ENCODE measurements around the gene PPP5C.
"Not testable (repeated sequence)": the region's sequence is repeated elsewhere in the genome, so short reads cannot be mapped to it uniquely, and the experiment has no call there.

Gene PPP5C

GRCh38 chr19:46319613-46320012 lies 27.3 kb upstream of the PPP5C start:
- no peaks in the 10 kb centered on the region for H3K4me1 Mint-ChIP-seq
- no peaks in the 10 kb centered on the region for H3K27me3 Mint-ChIP-seq
- DNase-seq, result no peak
- CTCF ChIA-PET, result interaction anchor here (0.6 kb wide), 1 partner anchor 14 kb away, joined by 5 read pairs; no protein-coding TSS in a partner anchor
- no peak overlapping the region for H3K4me3 Mint-ChIP-seq
- H3K36me3 Mint-ChIP-seq, result no peaks in the 10 kb centered on the region
- H3K27ac Mint-ChIP-seq, result no peak overlapping the region
- no peaks in the 10 kb centered on the region for H3K9me3 Mint-ChIP-seq

- CTCF ChIA-PET, result no interaction called here
- H3K4me3 Mint-ChIP-seq, result no peak overlapping the region
- no peaks in the 10 kb centered on the region for H3K36me3 Mint-ChIP-seq
- DNase-seq, result no peak
- H3K27ac Mint-ChIP-seq, result no peak overlapping the region
- no peaks in the 10 kb centered on the region for H3K4me1 Mint-ChIP-seq
- no peaks in the 10 kb centered on the region for H3K27me3 Mint-ChIP-seq
- peaks cover 2% of the 10 kb centered on the region for H3K9me3 Mint-ChIP-seq
Observed at GRCh38 chr19:46320559-46320958, 26.3 kb upstream of the PPP5C start.

GRCh38 chr19:46321653-46322052 lies 25.2 kb upstream of the PPP5C start:
- H3K4me1 Mint-ChIP-seq, result no peaks in the 10 kb centered on the region
- CTCF ChIA-PET, result no interaction called here
- H3K9me3 Mint-ChIP-seq, result peaks cover 12% of the 10 kb centered on the region

GRCh38 chr19:46323227-46323626 lies 23.7 kb upstream of the PPP5C start:
- DNase-seq, CTCF ChIA-PET, H3K36me3 Mint-ChIP-seq, H3K27me3 Mint-ChIP-seq, H3K27ac Mint-ChIP-seq, H3K4me1 Mint-ChIP-seq, H3K4me3 Mint-ChIP-seq: not testable (repeated sequence)
- H3K9me3 Mint-ChIP-seq, result peaks cover 22% of the 10 kb centered on the region

More at GRCh38 chr19:46321653-46322052, 25.2 kb upstream of the PPP5C start:
- no peak overlapping the region for H3K4me3 Mint-ChIP-seq
- H3K36me3 Mint-ChIP-seq, result no peaks in the 10 kb centered on the region
- no peak for DNase-seq
- no peak overlapping the region for H3K27ac Mint-ChIP-seq
- H3K27me3 Mint-ChIP-seq, result no peaks in the 10 kb centered on the region

GRCh38 chr19:46324277-46324676 lies 22.6 kb upstream of the PPP5C start:
- H3K4me1 Mint-ChIP-seq, result no peaks in the 10 kb centered on the region
- peaks cover 3% of the 10 kb centered on the region for H3K36me3 Mint-ChIP-seq
- DNase-seq, result no peak
- CTCF ChIA-PET, result no interaction called here
- H3K27ac Mint-ChIP-seq, result no peak overlapping the region
- peaks cover under 1% of the 10 kb centered on the region for H3K27me3 Mint-ChIP-seq
- H3K9me3 Mint-ChIP-seq, result peaks cover 26% of the 10 kb centered on the region
- no peak overlapping the region for H3K4me3 Mint-ChIP-seq

- CTCF ChIA-PET, result no interaction called here
- Mint-ChIP-seq H3K4me1 (no peaks in the 10 kb centered on the region), H3K27me3 (peaks cover 15% of the 10 kb centered on the region), H3K9me3 (peaks cover 33% of the 10 kb centered on the region), H3K4me3 (no peak overlapping the region), H3K27ac (no peak overlapping the region), H3K36me3 (peaks cover 3% of the 10 kb centered on the region)
- no peak for DNase-seq
Observed at GRCh38 chr19:46326608-46327007, 20.3 kb upstream of the PPP5C start.

GRCh38 chr19:46328079-46328478 lies 18.8 kb upstream of the PPP5C start:
- Mint-ChIP-seq H3K4me3 (no peak overlapping the region), H3K36me3 (peaks cover 3% of the 10 kb centered on the region), H3K27me3 (peaks cover 15% of the 10 kb centered on the region), H3K4me1 (no peaks in the 10 kb centered on the region), H3K27ac (no peak overlapping the region), H3K9me3 (peaks cover 33% of the 10 kb centered on the region)
- no peak for DNase-seq
- CTCF ChIA-PET, result no interaction called here

- Mint-ChIP-seq H3K27me3 (peaks cover 15% of the 10 kb centered on the region), H3K4me1 (no peaks in the 10 kb centered on the region), H3K9me3 (peaks cover 32% of the 10 kb centered on the region), H3K36me3 (peaks cover 3% of the 10 kb centered on the region), H3K4me3 (no peak overlapping the region), H3K27ac (no peak overlapping the region)
- no peak for DNase-seq
- CTCF ChIA-PET, result no interaction called here
Observed at GRCh38 chr19:46330319-46330918, 16.5 kb upstream of the PPP5C start.

GRCh38 chr19:46337487-46337886 lies 9.4 kb upstream of the PPP5C start:
- no peaks in the 10 kb centered on the region for H3K36me3 Mint-ChIP-seq
- H3K9me3 Mint-ChIP-seq, result no peaks in the 10 kb centered on the region
- peaks cover 48% of the 10 kb centered on the region for H3K27me3 Mint-ChIP-seq
- H3K4me1 Mint-ChIP-seq, result no peaks in the 10 kb centered on the region
- H3K4me3 Mint-ChIP-seq, result no peak overlapping the region
- DNase-seq, result no peak
- H3K27ac Mint-ChIP-seq, result no peak overlapping the region
- CTCF ChIA-PET, result no interaction called here

GRCh38 chr19:46339446-46339845 lies 7.4 kb upstream of the PPP5C start:
- H3K9me3 Mint-ChIP-seq, result no peaks in the 10 kb centered on the region
- no peak overlapping the region for H3K27ac Mint-ChIP-seq
- no peaks in the 10 kb centered on the region for H3K36me3 Mint-ChIP-seq
- no peak for DNase-seq
- H3K4me1 Mint-ChIP-seq, result no peaks in the 10 kb centered on the region
- CTCF ChIA-PET, result interaction anchor here (0.5 kb wide), 1 partner anchor 58 kb away, joined by 3 read pairs; no protein-coding TSS in a partner anchor
- H3K27me3 Mint-ChIP-seq, result peaks cover 63% of the 10 kb centered on the region
- no peak overlapping the region for H3K4me3 Mint-ChIP-seq

- Mint-ChIP-seq H3K27me3 (peaks cover 63% of the 10 kb centered on the region), H3K36me3 (no peaks in the 10 kb centered on the region), H3K27ac (no peak overlapping the region)
Observed at GRCh38 chr19:46340051-46340659, 6.7 kb upstream of the PPP5C start.

GRCh38 chr19:46341937-46342336 lies 5.0 kb upstream of the PPP5C start:
- no peak for DNase-seq
- H3K4me3 Mint-ChIP-seq, result no peak overlapping the region
- no peaks in the 10 kb centered on the region for H3K9me3 Mint-ChIP-seq
- CTCF ChIA-PET, result no interaction called here
- peaks cover 63% of the 10 kb centered on the region for H3K27me3 Mint-ChIP-seq
- peaks cover 8% of the 10 kb centered on the region for H3K4me1 Mint-ChIP-seq
- no peak overlapping the region for H3K27ac Mint-ChIP-seq
- H3K36me3 Mint-ChIP-seq, result no peaks in the 10 kb centered on the region

More at GRCh38 chr19:46340051-46340659, 6.7 kb upstream of the PPP5C start:
- Mint-ChIP-seq H3K4me3 (no peak overlapping the region), H3K9me3 (no peaks in the 10 kb centered on the region), H3K4me1 (no peaks in the 10 kb centered on the region)
- CTCF ChIA-PET, result interaction anchor here (0.5 kb wide), 1 partner anchor 59 kb away, joined by 3 read pairs; no protein-coding TSS in a partner anchor
- DNase-seq, result no peak

- no peak overlapping the region for H3K27ac Mint-ChIP-seq
- H3K4me3 Mint-ChIP-seq, result no peak overlapping the region
- H3K27me3 Mint-ChIP-seq, result peaks cover 47% of the 10 kb centered on the region
- DNase-seq, result no peak
- peaks cover 14% of the 10 kb centered on the region for H3K36me3 Mint-ChIP-seq
- peaks cover 31% of the 10 kb centered on the region for H3K4me1 Mint-ChIP-seq
- no peaks in the 10 kb centered on the region for H3K9me3 Mint-ChIP-seq
- CTCF ChIA-PET, result no interaction called here
Observed at GRCh38 chr19:46344363-46344762, 2.5 kb upstream of the PPP5C start.

- peaks cover 39% of the 10 kb centered on the region for H3K27me3 Mint-ChIP-seq
- peaks cover 39% of the 10 kb centered on the region for H3K4me1 Mint-ChIP-seq
- CTCF ChIA-PET, result no interaction called here
- H3K9me3 Mint-ChIP-seq, result no peaks in the 10 kb centered on the region
- no peak for DNase-seq
- H3K36me3 Mint-ChIP-seq, result peaks cover 18% of the 10 kb centered on the region
- peak overlapping the region; percentile 84 for H3K4me3 Mint-ChIP-seq
- H3K27ac Mint-ChIP-seq, result no peak overlapping the region
Observed at GRCh38 chr19:46345157-46345556, 1.7 kb upstream of the PPP5C start.

- no peak for DNase-seq
- H3K4me1 Mint-ChIP-seq, result peaks cover 61% of the 10 kb centered on the region
- H3K36me3 Mint-ChIP-seq, result peaks cover 24% of the 10 kb centered on the region
- no peaks in the 10 kb centered on the region for H3K9me3 Mint-ChIP-seq
- H3K27me3 Mint-ChIP-seq, result peaks cover 15% of the 10 kb centered on the region
- CTCF ChIA-PET, result interaction anchor here (0.7 to 2.3 kb wide), 6 partner anchors 9 to 67 kb away, joined by 3 to 9 read pairs (median 5); no protein-coding TSS in a partner anchor
- peak overlapping the region; percentile 89 for H3K27ac Mint-ChIP-seq
- H3K4me3 Mint-ChIP-seq, result peak overlapping the region; percentile 84
Observed at GRCh38 chr19:46347572-46347883, 641 bp downstream of the PPP5C start.

Data from activated naive CD4-positive, alpha-beta T cell treated with anti-CD3 and anti-CD28 coated beads, Interleukin-2, amount 10 ng/mL, durations not matched to agents 7 days and 5 days (primary cell).